ENCODE data around the gene RCSD1. TPM values are rescaled to one million over a fixed set of nuclear protein-coding genes. Genes with fewer than 3 reads are reported as not detected.

Gene RCSD1
- total and polyA plus RNA-seq, 2 of the 4 experiments (the other 2 are of a cell fraction) = 0.03 TPM; not detected in 1

- Histone ChIP-seq H4K5ac (ENCODE audit: low read depth, low read length) (no peak overlapping the region), H3K79me1 (ENCODE audit: low read depth in 1 of 2, low read length in 2 of 2) (no peaks in the 10 kb centered on the region), H4K8ac (ENCODE audit: low read depth in 2 of 2, low read length in 2 of 2) (no peak overlapping the region), H4K91ac (ENCODE audit: insufficient read depth, low read depth, low read length) (no peak overlapping the region), H3K4me2 (ENCODE audit: low read depth, low read length) (no peak overlapping the region), H2AFZ (replicated peaks; ENCODE audit: low read length, poor library complexity) (no peak overlapping the region), H3K27ac (ENCODE audit: insufficient read depth, low read length) (no peak overlapping the region), H2BK15ac (ENCODE audit: low read depth, low read length) (no peak overlapping the region), H4K20me1 (ENCODE audit: insufficient read depth, low read length) (no peaks in the 10 kb centered on the region), H3K4me3 (ENCODE audit: insufficient read depth, low read depth, low read length) (no peak overlapping the region), H2AK5ac (ENCODE audit: low read depth, low read length) (no peak overlapping the region), H2BK120ac (ENCODE audit: low read depth, low read length) (no peak overlapping the region), H3K18ac (ENCODE audit: low read depth, low read length) (no peak overlapping the region), H3K27me3 (ENCODE audit: control insufficient read depth, insufficient read depth, low read length) (peaks cover 32% of the 10 kb centered on the region), H3K9me1 (ENCODE audit: insufficient read depth, low read length) (0 out of 2 replicates have a peak, but pooled peaks cover 4% of the 10 kb centered on the region), H3K9me3 (ENCODE audit: control insufficient read depth, insufficient read depth, low read length) (no peaks in the 10 kb centered on the region), H3K56ac (ENCODE audit: extremely low read depth, insufficient read depth, low read length) (no peak overlapping the region), H2BK20ac (ENCODE audit: low read depth, low read length) (no peak overlapping the region), H3K36me3 (ENCODE audit: control insufficient read depth, insufficient read depth, low read length) (no peaks in the 10 kb centered on the region), H3K9ac (ENCODE audit: low read depth, low read length) (no peak overlapping the region), H3K14ac (replicated peaks; ENCODE audit: low read depth, low read length) (no peak overlapping the region), H2AK9ac (replicated peaks; ENCODE audit: low read depth, low read length, poor library complexity) (no peak overlapping the region), H2BK5ac (ENCODE audit: low read depth, low read length, poor library complexity, severe bottlenecking) (no peak overlapping the region), H3K4me1 (ENCODE audit: control insufficient read depth, insufficient read depth, low read length) (no peaks in the 10 kb centered on the region), H3K4ac (ENCODE audit: low read depth, low read length) (no peak overlapping the region), H3K23ac (ENCODE audit: low read depth, low read length) (no peak overlapping the region)
- CTCF ChIA-PET = interaction anchor here (1.2 kb wide), 1 partner anchor 12 kb away, joined by 4 read pairs; no protein-coding TSS in a partner anchor
- no TSS peak for BruUV-seq (replicated peaks)
- in situ Hi-C loops (cut with MboI; ENCODE audit: low sequenced_read_pairs) (loop anchor here (25.0 kb wide), 1 partner anchor 413 kb away; no protein-coding TSS in a partner anchor), dilution Hi-C loops (cut with HindIII; ENCODE audit: low sequenced_read_pairs, unreplicated experiment) (no loop called here), intact Hi-C loops (cut with micrococcal nuclease) (no loop called here)
- DNase-seq (no peak), ATAC-seq (ENCODE audit: low read depth) (no peak)
- TF ChIP-seq MXI1 (IDR thresholded peaks at IDR 0.05; ENCODE audit: borderline replicate concordance, low read depth, low read length) (no peak), RCOR1 (IDR thresholded peaks at IDR 0.05; ENCODE audit: insufficient replicate concordance, low read length) (no peak), MAZ (IDR thresholded peaks at IDR 0.05; ENCODE audit: borderline replicate concordance, low read depth, low read length) (no peak), RFX5 (IDR thresholded peaks at IDR 0.05; ENCODE audit: low read depth, low read length) (no peak), CTCF (conservative IDR thresholded peaks at IDR 0.05; ENCODE audit: low read depth, low read length) (no peak), MAFK (IDR thresholded peaks at IDR 0.05; ENCODE audit: low read depth, low read length) (no peak), CHD1 (IDR thresholded peaks at IDR 0.05; ENCODE audit: low read depth, low read length) (no peak), ELK1 (IDR thresholded peaks at IDR 0.05; ENCODE audit: borderline replicate concordance, low read depth, low read length) (no peak), POLR2A (IDR thresholded peaks at IDR 0.05; ENCODE audit: low read depth, low read length) (no peak), CEBPB (IDR thresholded peaks at IDR 0.05; ENCODE audit: low read depth, low read length) (no peak), SMC3 (IDR thresholded peaks at IDR 0.05; ENCODE audit: low read depth, low read length) (no peak), RAD21 (IDR thresholded peaks at IDR 0.05; ENCODE audit: low read length) (no peak), BHLHE40 (IDR thresholded peaks at IDR 0.05; ENCODE audit: low read depth, low read length) (no peak), FOS (IDR thresholded peaks at IDR 0.05; ENCODE audit: low read depth, low read length) (no peak)
- TF ChIP-seq, protein P1, sequence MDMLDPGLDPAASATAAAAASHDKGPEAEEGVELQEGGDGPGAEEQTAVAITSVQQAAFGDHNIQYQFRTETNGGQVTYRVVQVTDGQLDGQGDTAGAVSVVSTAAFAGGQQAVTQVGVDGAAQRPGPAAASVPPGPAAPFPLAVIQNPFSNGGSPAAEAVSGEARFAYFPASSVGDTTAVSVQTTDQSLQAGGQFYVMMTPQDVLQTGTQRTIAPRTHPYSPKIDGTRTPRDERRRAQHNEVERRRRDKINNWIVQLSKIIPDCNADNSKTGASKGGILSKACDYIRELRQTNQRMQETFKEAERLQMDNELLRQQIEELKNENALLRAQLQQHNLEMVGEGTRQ (IDR thresholded peaks at IDR 0.05; ENCODE audit: low read depth, low read length) = no peak
- no CpG with 5 or more reads among the region's 5 CpGs for WGBS, 2 experiments (ENCODE audit: extremely low coverage in 2 of 2, insufficient read length in 1 of 2)
- POLR2A ChIA-PET (ENCODE audit: unreplicated experiment) = no interaction called here
Measured at GRCh38 chr1:167675440-167675839, 45.4 kb downstream of the RCSD1 start.

All from IMR-90 (cell line).